Colonic mucosa (tissue), 4 donors: Measurements from ENCODE around the gene CHSY3. TPM values are rescaled to one million over a fixed set of nuclear protein-coding genes. Genes with fewer than 3 reads are reported as not detected.

Experiments
- DNase-seq: peaks from one replicate; pipeline ENCODE4 v3.0.0-alpha.2; 2020
- H3K27ac ChIP-seq: fragments of 200-600 bp; one replicate; pipeline ENCODE4 v1.8.0; 2021
- H3K27me3 ChIP-seq: fragments of 200-600 bp; one replicate; pipeline ENCODE4 v1.8.0; 2021
- H3K36me3 ChIP-seq: fragments of 200-600 bp; one replicate; pipeline ENCODE4 v1.8.0; 2021
- H3K4me1 ChIP-seq: fragments of 200-600 bp; one replicate; pipeline ENCODE4 v1.8.0; 2021; ENCODE audit warnings: mild to moderate bottlenecking
- H3K4me3 ChIP-seq: fragments of 200-600 bp; one replicate; pipeline ENCODE4 v1.8.0; 2021
- H3K9ac ChIP-seq, 2 donors: one replicate each; pipeline ENCODE4 v1.7.0; 2013; ENCODE audit warnings: control low read depth in 2 of 2, low read depth in 2 of 2, low read length in 2 of 2
- H3K9me3 ChIP-seq: fragments of 200-600 bp; one replicate; pipeline ENCODE4 v1.8.0; 2021
- CTCF ChIP-seq: fragments of 200-600 bp; IDR thresholded peaks from one replicate; pipeline ENCODE4 v1.8.0; 2022; ENCODE audit warnings: antibody characterized with exemption, mild to moderate bottlenecking
- intact Hi-C: fragments of 100-400 bp; cut with DNase I; formaldehyde crosslinking; loops from one replicate; pipeline ENCODE4 v1.14.1; 2022
- total RNA-seq, 2 donors: library from RNA; stranded (reverse); fragmentation: NEBNext Ultra II Directional in 1 of 2; extraction: Animal tissue kit (Norgen Biotek cat#: 25700) in 1 of 2; gene quantifications; one replicate each; pipeline ENCODE4 v1.2.1, GENCODE V29; 2021
- donor health status: healthy.
- donor health status: DM: no; HTN: no; CAD: no.
- donor health status: DM: no; HTN: no; CAD: no.

Gene CHSY3
- total RNA-seq, 2 donors from 2014 or later = 0.42 to 0.99 TPM

GRCh38 chr5:129978270-129978669 lies 74.0 kb downstream of the CHSY3 start:
- H3K36me3 ChIP-seq = no peaks in the 10 kb centered on the region
- no peaks in the 10 kb centered on the region for H3K9me3 ChIP-seq
- intact Hi-C loops = no loop called here
- no peaks in the 10 kb centered on the region for H3K27me3 ChIP-seq
- H3K9ac ChIP-seq = no peak overlapping the region
- DNase-seq = no peak
- H3K4me1 ChIP-seq = no peaks in the 10 kb centered on the region
- no peak for TF ChIP-seq CTCF
- H3K27ac ChIP-seq = no peak overlapping the region
- H3K4me3 ChIP-seq = no peak overlapping the region

GRCh38 chr5:129988453-129988852 lies 84.2 kb downstream of the CHSY3 start:
- Histone ChIP-seq H3K36me3 (no peaks in the 10 kb centered on the region), H3K4me1 (no peaks in the 10 kb centered on the region), H3K27ac (no peak overlapping the region), H3K9ac (no peak overlapping the region), H3K9me3 (no peaks in the 10 kb centered on the region), H3K27me3 (no peaks in the 10 kb centered on the region), H3K4me3 (no peak overlapping the region)
- DNase-seq = no peak
- TF ChIP-seq CTCF = no peak
- intact Hi-C loops = no loop called here

GRCh38 chr5:129991780-129992179 lies 87.5 kb downstream of the CHSY3 start:
- Histone ChIP-seq H3K4me1 (no peaks in the 10 kb centered on the region), H3K4me3 (no peak overlapping the region), H3K27ac (no peak overlapping the region), H3K9me3 (no peaks in the 10 kb centered on the region), H3K27me3 (no peaks in the 10 kb centered on the region), H3K9ac (no peak overlapping the region), H3K36me3 (no peaks in the 10 kb centered on the region)
- intact Hi-C loops = no loop called here
- DNase-seq = no peak
- TF ChIP-seq CTCF = no peak

DNA sequence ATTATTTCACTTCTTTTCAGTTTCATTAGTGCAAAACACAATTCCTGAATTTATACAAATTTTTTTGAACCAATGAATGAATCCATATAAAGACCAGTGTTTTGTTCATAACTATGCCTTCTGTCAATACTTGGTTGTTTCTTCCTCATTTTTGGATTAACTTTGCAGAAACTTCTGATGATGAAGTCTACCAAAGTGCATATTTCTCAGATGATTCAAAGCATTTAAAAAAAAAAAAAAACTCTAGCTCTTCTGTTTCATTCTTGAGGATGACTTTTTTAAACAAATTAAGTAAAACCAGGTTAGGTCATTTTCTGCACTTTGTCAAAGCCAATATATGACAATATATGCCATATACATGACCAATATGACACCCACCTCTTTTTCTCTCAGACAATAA lies 92.6 kb downstream of the CHSY3 start:
- Histone ChIP-seq H3K9me3 (no peaks in the 10 kb centered on the region), H3K27ac (no peak overlapping the region), H3K9ac (no peak overlapping the region), H3K4me3 (no peak overlapping the region), H3K36me3 (no peaks in the 10 kb centered on the region), H3K4me1 (no peaks in the 10 kb centered on the region), H3K27me3 (no peaks in the 10 kb centered on the region)
- intact Hi-C loops = no loop called here
- TF ChIP-seq CTCF = no peak
- no peak for DNase-seq

- H3K4me3 ChIP-seq = no peak overlapping the region
- intact Hi-C loops = no loop called here
- no peaks in the 10 kb centered on the region for H3K27me3 ChIP-seq
- no peak overlapping the region for H3K27ac ChIP-seq
- TF ChIP-seq CTCF = no peak
- H3K4me1 ChIP-seq = no peaks in the 10 kb centered on the region
- H3K36me3 ChIP-seq = no peaks in the 10 kb centered on the region
- DNase-seq = no peak
- no peaks in the 10 kb centered on the region for H3K9me3 ChIP-seq
- H3K9ac ChIP-seq = no peak overlapping the region
Observed at GRCh38 chr5:130000460-130000859, 96.2 kb downstream of the CHSY3 start.

DNA sequence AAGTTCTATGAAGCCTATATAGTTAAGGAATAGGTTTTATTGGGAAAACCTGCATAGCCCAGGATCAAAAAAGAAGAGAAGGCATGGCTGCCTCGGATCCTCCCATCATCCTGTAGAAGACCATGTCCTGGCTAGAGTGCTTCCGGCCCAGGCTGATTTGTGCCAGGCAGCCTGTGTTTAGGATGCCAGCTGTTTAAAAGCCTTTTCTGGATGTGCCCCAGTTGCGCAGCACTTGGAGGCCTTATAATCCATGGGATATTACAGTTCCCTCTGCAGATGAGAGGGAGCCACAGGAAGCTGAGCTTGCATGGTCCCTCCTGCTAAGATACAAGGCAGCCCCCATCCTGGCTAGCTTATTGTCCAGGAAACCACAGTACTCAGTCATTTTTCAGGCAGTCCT lies 97.9 kb downstream of the CHSY3 start:
- no peak overlapping the region for H3K9ac ChIP-seq
- H3K36me3 ChIP-seq = no peaks in the 10 kb centered on the region
- H3K4me1 ChIP-seq = no peaks in the 10 kb centered on the region
- H3K9me3 ChIP-seq = no peaks in the 10 kb centered on the region
- no peak overlapping the region for H3K4me3 ChIP-seq
- no peak for TF ChIP-seq CTCF
- H3K27me3 ChIP-seq = no peaks in the 10 kb centered on the region
- no peak overlapping the region for H3K27ac ChIP-seq
- DNase-seq = no peak
- intact Hi-C loops = no loop called here
